ENCODE measurements around the gene KAZN. TPM values are rescaled to one million over a fixed set of nuclear protein-coding genes. Genes with fewer than 3 reads are reported as not detected.

KAZN gene
- polyA plus RNA-seq, 3 donors = 2.6 to 13.7 (median 10.8) TPM

DNA sequence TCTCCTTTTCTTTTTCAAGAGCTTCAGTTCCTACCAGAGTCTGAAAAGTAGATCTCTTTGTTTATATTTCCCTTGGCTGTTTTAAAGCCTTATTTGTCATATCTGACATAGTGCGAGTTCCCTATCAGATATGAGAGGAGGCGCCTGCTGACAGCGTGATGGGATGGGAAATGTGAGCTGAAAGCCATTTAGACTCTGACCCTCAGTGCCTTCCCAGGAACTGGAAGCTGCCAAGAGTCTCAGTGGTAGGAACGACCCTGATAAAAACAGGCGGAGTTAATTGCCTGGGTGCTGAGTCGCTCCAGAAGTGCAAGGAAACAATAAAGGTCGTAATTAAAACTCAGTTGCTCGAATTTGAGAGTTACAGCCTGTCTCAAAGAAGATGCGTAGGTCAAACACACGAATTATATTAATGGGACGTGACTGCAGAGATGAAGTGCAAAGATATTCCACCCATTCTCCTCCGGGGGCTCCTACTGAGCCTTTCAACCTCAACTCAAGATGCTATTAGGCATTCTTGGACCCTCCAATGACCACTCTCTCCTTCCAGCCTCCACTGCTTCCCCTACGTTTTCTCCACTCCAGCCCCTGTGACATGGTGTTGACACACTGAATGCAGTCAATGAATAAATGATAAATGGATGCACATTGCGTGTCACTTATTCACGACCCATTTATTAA is 84.6 kb downstream of the KAZN start:
- WGBS, 3 donors = 25 to 54% (median 48%) methylated on average over 15 of the region's 15 CpGs

DNA sequence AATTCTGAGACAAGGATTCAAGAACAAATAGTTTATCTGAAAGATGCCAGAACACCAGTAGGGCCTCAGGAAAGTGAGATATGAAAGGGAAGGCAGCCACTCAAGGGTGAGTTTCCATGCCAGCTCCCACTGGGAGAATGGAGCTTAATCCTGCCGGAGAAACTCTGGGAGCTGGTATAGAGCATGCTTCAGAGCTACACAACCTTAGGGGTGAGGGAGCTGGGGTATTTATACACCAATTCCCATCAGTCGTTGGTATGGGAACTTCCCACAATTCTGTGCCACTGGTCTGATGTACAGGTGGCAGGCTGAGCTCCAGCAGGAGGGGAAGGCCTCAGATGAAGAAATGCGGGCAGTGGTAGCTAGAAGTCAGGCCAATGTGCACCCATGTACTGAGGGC is 86.6 kb downstream of the KAZN start:
- 88 to 91% (median 91%) methylated on average over 3 of the region's 3 CpGs for WGBS, 3 donors
- no peak overlapping the region for H3K27ac ChIP-seq (ENCODE audit: low read depth, low read length)

More for the DNA sequence above, 84.6 kb downstream of the KAZN start:
- no peak overlapping the region for H3K27ac ChIP-seq (ENCODE audit: low read depth, low read length)

DNA sequence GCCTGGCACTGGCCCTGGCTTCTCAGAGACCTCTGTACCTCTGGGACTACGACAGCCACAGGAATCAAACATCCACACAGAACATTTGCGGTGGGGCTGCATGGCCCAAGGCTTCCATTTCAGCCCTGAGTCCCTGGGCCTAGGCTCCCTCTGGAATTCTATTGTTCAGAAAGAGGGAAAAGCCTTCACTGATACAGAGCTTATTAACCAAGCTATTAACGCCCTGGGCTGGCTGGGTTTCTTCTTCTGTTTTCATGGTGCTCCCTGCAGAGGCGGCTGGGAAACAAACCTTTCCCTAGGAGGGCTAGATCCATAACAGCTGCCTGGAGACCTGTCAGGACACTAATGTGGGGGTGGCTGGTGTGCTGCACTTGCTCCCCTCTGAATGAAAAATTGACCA is 88.2 kb downstream of the KAZN start:
- no peak overlapping the region for H3K27ac ChIP-seq (ENCODE audit: low read depth, low read length)
- 63 to 78% (median 73%) methylated on average over 4 of the region's 4 CpGs for WGBS, 3 donors

DNA sequence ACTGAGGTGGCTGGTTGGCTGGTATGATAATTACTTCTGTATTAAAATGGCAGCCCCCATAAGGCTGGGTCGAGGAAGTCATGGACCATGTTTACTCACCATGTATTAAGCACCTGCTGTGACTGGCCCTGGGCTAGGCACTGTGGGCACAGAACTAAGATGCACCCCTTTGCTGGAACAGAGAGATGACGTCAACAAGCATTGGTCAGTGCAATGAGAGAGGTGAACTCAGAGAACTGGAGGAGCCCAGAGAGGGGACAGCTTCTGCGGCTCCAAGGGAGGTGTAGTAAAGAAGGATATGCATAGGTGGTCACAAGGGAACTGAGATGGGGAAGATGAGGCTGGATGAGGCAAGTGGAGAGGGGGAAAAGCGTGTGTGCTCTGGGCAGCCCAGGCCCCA is 88.7 kb downstream of the KAZN start:
- no peak overlapping the region for H3K27ac ChIP-seq (ENCODE audit: low read depth, low read length)
- WGBS, 3 donors = 77 to 91% (median 87%) methylated on average over 4 of the region's 4 CpGs

DNA sequence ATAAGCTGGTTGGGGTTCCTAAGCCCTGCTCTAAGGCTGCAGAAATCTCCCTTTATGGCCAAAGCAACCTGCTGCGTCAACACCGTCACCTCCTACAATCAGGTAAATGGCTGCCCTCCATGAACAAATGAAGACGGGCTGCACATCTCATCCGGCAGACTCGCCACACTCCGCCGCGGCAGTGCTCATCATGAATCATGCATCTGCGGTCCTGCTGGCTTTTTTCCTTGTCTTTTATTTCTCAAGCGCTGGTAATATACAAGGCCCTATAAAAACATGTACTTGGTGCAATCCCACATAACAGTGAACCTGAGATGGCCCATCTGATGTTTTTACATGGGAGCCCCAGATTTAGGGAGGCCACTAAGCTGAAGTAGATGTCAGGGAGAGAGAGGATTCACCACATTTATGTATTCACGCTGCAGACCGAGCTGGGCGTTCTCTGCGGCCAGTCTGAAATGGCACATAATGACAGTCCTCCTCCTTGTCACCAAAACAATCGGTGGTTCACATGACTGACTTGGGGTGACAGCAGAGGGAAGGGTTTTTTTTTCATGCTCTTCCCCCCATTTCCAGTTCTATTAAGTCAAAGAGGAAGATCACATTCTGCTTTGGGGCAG is 91.6 kb downstream of the KAZN start:
- WGBS, 3 donors = 88 to 90% (median 89%) methylated on average over 15 of the region's 15 CpGs
- H3K27ac ChIP-seq (ENCODE audit: low read depth, low read length) = no peak overlapping the region

DNA sequence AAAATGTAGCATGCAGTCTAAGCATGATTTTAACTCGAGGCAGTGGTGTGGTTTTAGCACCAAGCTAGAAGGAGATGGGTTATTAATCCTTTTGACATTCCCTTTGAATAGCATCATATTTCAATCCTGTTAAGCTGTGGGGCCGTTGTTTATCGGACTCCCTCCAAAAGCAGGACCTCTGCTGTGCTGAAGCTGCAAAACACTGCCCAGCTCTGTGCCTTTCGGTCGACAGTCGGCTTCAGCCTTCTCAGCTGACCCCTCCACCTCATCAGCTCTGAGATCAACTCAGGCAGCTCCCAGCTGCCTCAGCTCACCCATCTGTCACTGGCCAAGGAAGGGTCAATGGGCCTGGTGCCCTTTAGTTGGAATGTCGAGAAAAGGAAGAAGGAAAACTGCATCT is 95.5 kb downstream of the KAZN start:
- H3K27ac ChIP-seq (ENCODE audit: low read depth, low read length) = no peak overlapping the region
- WGBS, 3 donors = 22 to 29% (median 29%) methylated on average over 7 of the region's 7 CpGs

DNA sequence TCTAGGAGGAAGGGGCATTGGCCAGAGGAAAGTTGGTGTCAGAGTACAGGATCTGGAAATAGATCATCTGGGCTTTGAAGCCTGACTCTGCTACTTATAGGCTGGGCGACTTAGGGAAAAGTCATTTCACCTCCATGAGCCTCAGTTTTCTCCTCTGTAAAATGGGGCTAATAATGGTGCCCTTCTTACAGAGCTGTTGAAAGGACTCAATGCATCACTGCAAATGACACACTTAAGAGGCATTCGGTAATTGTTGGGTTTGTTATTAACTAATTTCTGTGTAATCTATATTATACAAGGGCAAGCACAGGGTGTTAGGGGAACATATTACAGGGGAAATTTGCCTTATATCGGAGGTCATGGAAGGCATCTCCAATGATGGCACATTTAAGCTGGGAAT is 96.1 kb downstream of the KAZN start:
- WGBS, 3 donors = 73 to 87% (median 83%) methylated on average over 3 of the region's 3 CpGs

DNA sequence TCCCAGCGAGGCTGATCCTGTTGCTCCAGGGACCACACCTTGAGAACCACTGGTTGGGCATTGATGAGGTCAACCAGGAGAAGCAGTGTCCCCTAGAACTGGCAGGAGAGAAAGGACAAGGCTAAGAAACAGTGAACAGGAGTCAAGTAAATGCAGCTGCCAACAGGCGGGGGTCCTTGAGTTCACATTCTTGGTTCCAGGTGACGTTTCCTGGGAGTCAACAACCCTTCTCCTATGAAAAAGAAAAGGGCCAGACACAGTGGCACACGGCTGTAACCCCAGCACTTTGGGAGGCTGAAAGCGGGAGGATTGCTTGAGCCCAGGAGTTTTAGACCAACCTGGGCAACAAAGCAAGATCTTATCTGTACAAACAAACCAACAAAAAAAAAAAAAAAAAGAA is 98.3 kb downstream of the KAZN start:
- H3K27ac ChIP-seq (ENCODE audit: low read depth, low read length) = no peak overlapping the region
- 73 to 89% (median 86%) methylated on average over 5 of the region's 5 CpGs for WGBS, 3 donors

More for the DNA sequence above, 96.1 kb downstream of the KAZN start:
- no peak overlapping the region for H3K27ac ChIP-seq (ENCODE audit: low read depth, low read length)

DNA sequence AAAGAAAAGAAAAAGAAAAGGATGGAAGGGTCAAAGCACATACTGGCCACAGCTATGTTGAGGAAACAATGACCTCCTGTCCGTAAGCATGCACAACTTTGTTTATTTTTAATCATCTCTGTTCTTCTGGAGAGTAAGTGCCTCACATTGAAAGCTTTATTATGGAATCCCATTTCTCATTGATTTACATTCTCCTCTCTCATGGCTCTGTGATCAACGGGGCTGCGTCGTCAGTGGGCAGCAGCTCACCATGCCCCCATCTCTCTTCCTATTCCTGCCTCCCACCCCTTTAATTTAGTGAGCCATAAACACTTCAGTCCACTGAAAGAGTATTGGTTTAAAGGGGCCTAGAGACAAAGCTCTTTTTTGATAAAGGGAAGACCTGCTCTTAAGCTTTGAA is 98.9 kb downstream of the KAZN start:
- WGBS, 3 donors = 47 to 75% (median 71%) methylated on average over 4 of the region's 4 CpGs
- H3K27ac ChIP-seq (ENCODE audit: low read depth, low read length) = no peak overlapping the region

DNA sequence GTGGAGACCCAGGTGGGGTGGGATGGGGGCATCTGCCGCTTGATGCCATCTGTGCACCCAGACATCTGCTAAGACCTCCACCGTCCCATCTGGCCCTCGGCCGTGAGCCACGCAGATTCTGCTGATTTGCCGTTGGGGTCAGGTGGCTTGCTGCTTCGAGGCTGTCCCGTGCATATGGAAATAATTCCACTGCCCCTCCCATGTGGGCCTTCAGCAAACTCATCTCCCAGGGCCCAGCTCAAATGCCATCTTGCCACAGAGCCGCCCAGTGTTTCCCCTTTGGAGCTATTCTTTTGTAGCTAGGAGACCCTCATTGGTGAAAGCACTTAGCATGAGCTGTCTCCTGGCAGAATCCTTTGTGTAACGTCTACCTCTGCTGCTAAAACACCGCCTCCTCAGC is 99.8 kb downstream of the KAZN start:
- 75 to 91% (median 87%) methylated on average over 11 of the region's 11 CpGs for WGBS, 3 donors
- no peak overlapping the region for H3K27ac ChIP-seq (ENCODE audit: low read depth, low read length)

DNA sequence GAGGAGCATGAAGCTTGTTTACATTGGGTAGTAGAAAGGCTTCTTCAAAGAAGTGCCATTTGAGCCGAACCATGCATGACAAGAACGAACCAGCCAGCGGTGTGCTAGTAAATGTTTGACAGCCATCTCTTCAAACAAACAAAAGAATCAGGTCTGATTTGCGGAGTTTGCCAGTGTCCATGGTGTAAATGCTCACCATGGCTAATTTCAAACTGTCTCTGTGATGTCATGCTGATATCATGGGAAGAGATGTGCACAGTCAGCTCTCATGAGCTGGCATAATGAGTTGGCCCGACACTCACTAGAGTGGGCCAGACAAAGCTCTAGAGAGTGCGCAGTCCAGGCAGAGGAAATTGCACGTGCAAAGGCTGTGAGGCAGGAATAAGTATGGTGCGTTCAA is 101.1 kb downstream of the KAZN start:
- 70 to 86% (median 85%) methylated on average over 8 of the region's 8 CpGs for WGBS, 3 donors
- H3K27ac ChIP-seq (ENCODE audit: low read depth, low read length) = no peak overlapping the region

DNA sequence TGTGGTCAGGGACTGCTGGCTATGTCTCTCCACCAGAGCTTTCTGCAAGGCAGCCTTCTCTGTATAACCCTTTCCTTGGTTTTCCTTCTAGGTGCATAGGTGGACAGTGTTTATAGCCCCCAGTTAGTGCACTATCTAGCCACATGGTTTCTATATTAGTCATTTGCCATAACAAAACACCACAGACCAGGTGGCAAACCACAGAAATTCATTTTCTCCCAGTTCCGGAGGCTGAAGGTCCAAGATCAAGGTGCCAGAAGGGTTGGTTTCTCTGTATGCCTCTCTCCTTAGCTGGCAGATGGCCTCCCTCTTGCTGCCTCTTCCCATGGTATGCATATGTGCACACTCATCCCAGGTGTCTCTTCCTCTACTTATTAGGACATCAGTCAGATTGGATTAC is 106.4 kb downstream of the KAZN start:
- no peak overlapping the region for H3K27ac ChIP-seq (ENCODE audit: low read depth, low read length)
- 88 to 94% (median 89%) methylated on average over 1 of the region's 1 CpG for WGBS, 3 donors

DNA sequence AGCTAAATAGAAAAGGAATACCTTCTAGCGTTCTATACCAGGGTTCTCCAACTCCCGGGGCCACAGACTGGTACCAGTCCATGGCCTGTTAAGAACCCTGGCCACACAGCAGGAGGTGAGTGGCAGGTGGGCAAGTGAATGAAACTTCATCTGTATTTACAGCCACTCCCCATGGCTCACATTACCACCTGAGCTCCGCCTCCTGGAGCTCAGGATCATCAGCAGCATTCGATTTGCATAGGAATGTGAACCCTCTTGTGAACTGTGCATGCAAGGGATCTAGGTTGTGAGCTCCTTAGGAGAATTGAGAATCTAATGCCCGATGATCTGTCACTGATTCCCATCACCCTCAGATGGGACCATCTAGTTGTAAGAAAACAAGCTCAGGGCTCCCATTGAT is 107.3 kb downstream of the KAZN start:
- WGBS, 3 donors = 88 to 93% (median 89%) methylated on average over 5 of the region's 5 CpGs
- no peak overlapping the region for H3K27ac ChIP-seq (ENCODE audit: low read depth, low read length)

DNA sequence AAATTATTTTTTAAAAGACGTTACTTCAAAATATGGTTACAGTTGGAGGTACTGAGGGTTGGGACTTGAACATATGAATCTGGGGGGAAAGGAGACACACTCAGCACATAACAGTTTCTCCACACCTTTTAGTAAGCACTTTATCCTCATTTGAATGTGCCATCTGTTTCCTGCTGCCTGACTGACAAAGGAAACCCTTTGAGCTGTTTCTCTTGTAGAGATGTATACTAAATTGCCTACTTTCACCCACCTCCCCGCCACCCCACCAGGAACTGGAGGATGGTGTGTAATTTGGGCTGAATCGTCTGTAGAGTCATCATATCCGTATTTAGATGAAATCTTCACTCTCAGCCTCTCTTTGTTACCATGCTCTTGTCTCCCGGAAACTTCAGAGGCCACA is 108.1 kb downstream of the KAZN start:
- no peak overlapping the region for H3K27ac ChIP-seq (ENCODE audit: low read depth, low read length)
- 36 to 62% (median 51%) methylated on average over 5 of the region's 5 CpGs for WGBS, 3 donors

DNA sequence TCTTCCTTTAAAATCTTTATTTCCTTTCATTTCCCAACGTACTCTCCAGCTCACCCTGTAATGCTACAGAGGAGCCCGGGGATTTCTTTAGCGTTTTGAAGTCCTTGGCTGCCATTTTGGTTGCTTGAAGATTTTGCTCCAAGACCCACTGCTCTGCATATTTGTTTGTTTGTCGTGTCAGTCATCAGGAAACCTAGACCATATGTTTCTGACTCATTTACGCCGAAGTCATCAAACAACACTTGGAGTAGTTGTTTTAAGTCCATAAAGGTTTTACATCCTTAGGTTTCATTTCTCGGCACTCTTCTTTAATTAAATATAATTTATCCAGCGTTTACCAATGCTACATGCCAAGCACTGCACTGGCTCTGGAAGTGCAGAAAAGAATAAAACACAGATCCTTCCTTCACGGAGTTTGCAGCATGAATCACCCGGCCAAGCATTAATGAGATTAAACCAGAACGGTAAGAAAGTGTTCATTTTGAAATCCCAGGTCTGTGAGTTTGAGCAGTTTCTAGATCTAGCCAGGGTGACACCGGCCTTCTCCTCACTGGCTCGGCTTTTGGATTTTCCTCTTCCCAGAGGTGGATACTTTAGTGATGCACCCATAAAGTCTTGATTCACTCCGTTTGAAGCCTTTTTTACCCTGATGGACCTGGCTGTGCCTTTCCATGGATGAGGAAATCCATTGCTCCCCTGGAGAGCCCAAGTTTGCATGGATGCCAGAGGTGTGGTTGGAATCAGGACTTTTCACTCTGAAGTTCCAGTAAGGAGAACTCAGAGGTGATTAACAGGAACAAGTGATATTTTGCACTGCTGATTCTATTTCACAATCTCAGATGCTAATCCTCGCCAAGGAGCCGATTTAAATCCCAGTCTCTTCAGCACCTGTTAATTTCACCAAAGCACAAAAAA is 109.3 kb downstream of the KAZN start:
- WGBS, 3 donors = 81 to 90% (median 86%) methylated on average over 16 of the region's 16 CpGs
- H3K27ac ChIP-seq (ENCODE audit: low read depth, low read length) = no peak overlapping the region

DNA sequence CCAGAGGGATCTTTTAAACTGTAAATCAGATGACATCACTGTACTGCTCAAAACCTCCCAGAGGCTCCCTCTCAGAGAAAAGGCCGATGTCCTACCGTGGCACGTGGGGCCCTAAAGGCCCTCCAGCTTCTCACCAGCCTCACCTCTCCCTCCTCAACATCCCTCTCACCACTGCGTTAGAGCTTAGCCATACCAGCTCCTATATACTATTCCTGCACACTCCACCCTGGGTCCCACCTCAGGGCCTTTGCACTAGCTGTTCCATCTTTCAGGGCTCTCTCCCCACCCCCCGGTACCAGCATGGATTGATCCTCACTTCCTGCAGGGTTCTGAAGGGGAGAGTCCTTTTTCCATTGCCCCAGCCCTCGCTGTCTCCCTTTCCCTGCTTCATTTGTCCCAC is 111.8 kb downstream of the KAZN start:
- WGBS, 3 donors = 88 to 92% (median 90%) methylated on average over 6 of the region's 6 CpGs
- no peak overlapping the region for H3K27ac ChIP-seq (ENCODE audit: low read depth, low read length)

DNA sequence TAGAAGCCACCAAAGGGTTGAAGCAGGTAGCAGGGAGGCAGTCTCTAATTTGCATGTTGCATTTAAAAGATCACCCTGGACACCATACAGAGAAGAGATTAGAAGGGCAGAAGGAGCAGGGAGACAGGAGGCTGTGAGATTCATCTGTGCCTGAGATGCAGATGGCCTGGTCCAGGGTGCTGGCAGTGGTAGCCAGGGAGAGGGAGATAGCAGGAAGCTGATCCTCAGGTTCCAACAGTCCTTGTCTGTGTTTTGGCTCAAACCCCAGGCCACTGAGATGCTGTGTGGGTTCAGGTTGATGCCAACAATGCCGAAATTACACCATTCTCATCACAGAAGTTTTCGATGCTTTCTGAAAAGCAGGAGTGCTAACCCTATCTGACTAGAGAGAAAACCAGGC is 113.7 kb downstream of the KAZN start:
- WGBS, 3 donors = 70 to 82% (median 76%) methylated on average over 2 of the region's 2 CpGs
- no peak overlapping the region for H3K27ac ChIP-seq (ENCODE audit: low read depth, low read length)

DNA sequence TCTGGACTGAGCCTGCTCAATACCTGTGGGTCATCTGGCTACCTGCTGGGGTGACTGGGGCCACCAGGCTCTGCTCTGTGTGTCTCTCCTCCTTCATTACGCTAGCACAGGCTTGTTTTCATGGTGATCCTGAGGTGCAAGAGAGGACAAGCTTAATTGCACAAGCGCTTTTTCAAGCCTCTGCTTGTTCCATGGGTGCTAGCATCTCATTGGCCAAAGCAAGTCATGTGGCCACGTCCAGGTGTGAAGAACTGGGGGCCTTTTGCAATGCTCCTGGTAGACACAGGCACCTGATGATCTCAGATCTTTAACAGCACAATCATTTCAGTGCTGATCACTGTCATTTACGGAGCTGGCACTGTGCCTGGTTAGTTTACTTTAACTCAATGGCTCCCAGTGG is 114.6 kb downstream of the KAZN start:
- H3K27ac ChIP-seq (ENCODE audit: low read depth, low read length) = no peak overlapping the region
- WGBS, 3 donors = 57 to 80% (median 75%) methylated on average over 4 of the region's 4 CpGs

DNA sequence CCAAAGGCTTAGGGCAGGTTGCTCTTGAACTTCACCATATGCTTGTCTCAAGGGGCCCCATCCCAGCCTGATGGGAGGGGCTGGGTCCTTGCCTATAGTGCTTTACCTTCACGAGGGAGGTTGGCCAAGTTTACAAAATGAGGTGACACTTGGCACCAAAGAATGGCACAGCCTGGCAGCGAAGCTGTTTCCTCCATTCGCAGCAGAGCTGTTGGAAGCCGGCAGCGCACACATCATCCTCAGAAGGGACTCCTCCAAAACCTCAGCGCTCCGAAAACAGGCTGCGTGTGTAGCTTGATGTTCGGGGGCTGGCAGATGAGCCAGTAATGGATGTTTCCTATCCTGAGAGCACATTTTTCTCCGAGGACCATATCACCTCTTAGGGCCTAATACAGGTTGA is 116.8 kb downstream of the KAZN start:
- WGBS, 3 donors = 82 to 89% (median 88%) methylated on average over 10 of the region's 10 CpGs
- H3K27ac ChIP-seq (ENCODE audit: low read depth, low read length) = no peak overlapping the region
